ENCODE measurements around the gene RELT. TPM values are rescaled to one million over a fixed set of nuclear protein-coding genes. Genes with fewer than 3 reads are reported as not detected.

The RELT gene
- total RNA-seq, 1 experiment from 2014 or later = 13.8 TPM

GRCh38 chr11:73399636-73400035, 23.4 kb downstream of the RELT start (continued):
- TF ChIP-seq ZNF274 (IDR thresholded peaks at IDR 0.05; ENCODE audit: low read depth, low read length) = no peak
- TF ChIP-seq FOSL1 (IDR thresholded peaks at IDR 0.05; ENCODE audit: low read depth) = no peak
- no peak for TF ChIP-seq SIN3A (IDR thresholded peaks at IDR 0.05; ENCODE audit: low read depth)
- TF ChIP-seq SRF (IDR thresholded peaks at IDR 0.05; ENCODE audit: low read depth) = no peak

GRCh38 chr11:73400293-73400692, 24.1 kb downstream of the RELT start:
- no peaks in the 10 kb centered on the region for H3K79me2 ChIP-seq (ENCODE audit: insufficient read depth, low read length)
- RAD21 ChIA-PET (ENCODE audit: low non-redundant PET in 1 of 2, low total read pairs in 2 of 2, uncharacterized antibody in 2 of 2, unreplicated experiment in 2 of 2) = no interaction called here
- POLR2A ChIA-PET = no interaction called here
- H3K9me3 ChIP-seq (ENCODE audit: control insufficient read depth in 1 of 2, insufficient read depth in 1 of 2, low read depth in 1 of 2, low read length in 2 of 2) = no peaks in the 10 kb centered on the region
- H3K4me3 ChIP-seq (replicated peaks in 1 of 2; ENCODE audit: low read depth in 1 of 2, low read length in 2 of 2) = no peak overlapping the region
- no peaks in the 10 kb centered on the region for H3K9me2 ChIP-seq (ENCODE audit: insufficient read depth)
- H4K20me1 ChIP-seq (ENCODE audit: insufficient read depth) = no peaks in the 10 kb centered on the region
- H3K27ac ChIP-seq (ENCODE audit: low read depth, low read length) = no peak overlapping the region
- no TSS peak for BruUV-seq (replicated peaks)
- no peaks in the 10 kb centered on the region; a peak in 2 of 4 replicates for H3K36me3 ChIP-seq (ENCODE audit: control insufficient read depth in 1 of 2, insufficient read depth in 2 of 2, low read length in 2 of 2)
- no peak overlapping the region for H2AFZ ChIP-seq (ENCODE audit: low read depth, low read length, poor library complexity, severe bottlenecking)
- H3K27me3 ChIP-seq (ENCODE audit: insufficient read depth, low read length) = no peaks in the 10 kb centered on the region
- ATAC-seq = no peak
- H3K9ac ChIP-seq (ENCODE audit: low read length) = no peak overlapping the region
- DNase-seq (ENCODE audit: low read depth, low spot score) = no peak
- no peak overlapping the region for H3K4me2 ChIP-seq (ENCODE audit: low read length)
- no peaks in the 10 kb centered on the region for H3K4me1 ChIP-seq (ENCODE audit: control insufficient read depth in 1 of 2, insufficient read depth in 2 of 2, low read length in 2 of 2)
- CTCF ChIA-PET = interaction anchor here (0.8 to 1.7 kb wide), 3 partner anchors 49 to 531 kb away, joined by 3 to 6 read pairs (median 4); no protein-coding TSS in a partner anchor
- intact Hi-C loops (cut with micrococcal nuclease) = no loop called here
- TF ChIP-seq MAX (IDR thresholded peaks at IDR 0.05) = no peak

- no peak overlapping the region for H3K27ac ChIP-seq (ENCODE audit: low read depth, low read length)
- DNase-seq (ENCODE audit: low read depth, low spot score) (no peak), ATAC-seq (no peak)
- H3K4me2 ChIP-seq (ENCODE audit: low read length) = no peak overlapping the region
- no peaks in the 10 kb centered on the region; a peak in 1 of 4 replicates for H3K36me3 ChIP-seq (ENCODE audit: control insufficient read depth in 1 of 2, insufficient read depth in 2 of 2, low read length in 2 of 2)
- TF ChIP-seq POLR2AphosphoS5 (IDR thresholded peaks at IDR 0.05; ENCODE audit: low read depth, low read length) = no peak
- no peak for TF ChIP-seq ZNF274 (IDR thresholded peaks at IDR 0.05; ENCODE audit: low read depth, low read length)
- no peak for TF ChIP-seq FOSL1 (IDR thresholded peaks at IDR 0.05; ENCODE audit: low read depth)
- no peak overlapping the region for H2AFZ ChIP-seq (ENCODE audit: low read depth, low read length, poor library complexity, severe bottlenecking)
- CTCF ChIA-PET = interaction anchor here (0.6 to 1.7 kb wide), 3 partner anchors 50 to 530 kb away, joined by 3 to 6 read pairs (median 3); no protein-coding TSS in a partner anchor
- H3K4me1 ChIP-seq (ENCODE audit: control insufficient read depth in 1 of 2, insufficient read depth in 2 of 2, low read length in 2 of 2) = no peaks in the 10 kb centered on the region
- intact Hi-C loops (cut with micrococcal nuclease) = no loop called here
- H3K9me3 ChIP-seq (ENCODE audit: control insufficient read depth in 1 of 2, insufficient read depth in 1 of 2, low read depth in 1 of 2, low read length in 2 of 2) = no peaks in the 10 kb centered on the region
- H3K27me3 ChIP-seq (ENCODE audit: insufficient read depth, low read length) = no peaks in the 10 kb centered on the region
- no peak overlapping the region for H3K4me3 ChIP-seq (replicated peaks in 1 of 2; ENCODE audit: low read depth in 1 of 2, low read length in 2 of 2)
- BruUV-seq (replicated peaks) = no TSS peak
- RAD21 ChIA-PET (ENCODE audit: low non-redundant PET in 1 of 2, low total read pairs in 2 of 2, uncharacterized antibody in 2 of 2, unreplicated experiment in 2 of 2) = no interaction called here
- H3K79me2 ChIP-seq (ENCODE audit: insufficient read depth, low read length) = no peaks in the 10 kb centered on the region
- H3K9me2 ChIP-seq (ENCODE audit: insufficient read depth) = no peaks in the 10 kb centered on the region
- POLR2A ChIA-PET = no interaction called here
- no peaks in the 10 kb centered on the region for H4K20me1 ChIP-seq (ENCODE audit: insufficient read depth)
- H3K9ac ChIP-seq (ENCODE audit: low read length) = no peak overlapping the region
Measured at GRCh38 chr11:73401217-73401923, 25.2 kb downstream of the RELT start.
